Measurements from ENCODE around the gene SLC29A3. TPM values are rescaled to one million over a fixed set of nuclear protein-coding genes. Genes with fewer than 3 reads are reported as not detected.

SLC29A3 gene
- total and polyA plus RNA-seq, 2 of the 8 experiments (the other 6 are each of a cell fraction or from before 2014, with no cell fraction given): 14.0 to 24.6 TPM

GRCh38 chr10:71362141-71362540, 43.1 kb downstream of the SLC29A3 start (continued):
- no peak for TF ChIP-seq CHD7 (IDR thresholded peaks at IDR 0.05; ENCODE audit: insufficient replicate concordance, low read length)
- TF ChIP-seq EP300 (IDR thresholded peaks at IDR 0.05; ENCODE audit: borderline replicate concordance in 1 of 2, low read depth in 2 of 2, low read length in 2 of 2): no peak
- no peak for TF ChIP-seq BACH1 (IDR thresholded peaks at IDR 0.05; ENCODE audit: low read length)
- no peak for TF ChIP-seq MAX (IDR thresholded peaks at IDR 0.05)
- no peak for TF ChIP-seq ZNF274 (IDR thresholded peaks at IDR 0.05; ENCODE audit: borderline replicate concordance, extremely low read depth, low read length)

Data from H1 (cell line).